GM19467 (cell line): Measurements from ENCODE around the gene IGFL1.
"Not testable (repeated sequence)": the region's sequence is repeated elsewhere in the genome, so short reads cannot be mapped to it uniquely, and the experiment has no call there.

Experiments
- ATAC-seq: cut with Tn5 transposase; IDR thresholded peaks from one replicate; pipeline ENCODE4 v1.9.1; 2021; ENCODE audit warnings: mild to moderate bottlenecking, moderate library complexity; ENCODE audit not compliant: unreplicated experiment

The IGFL1 gene

GRCh38 chr19:46221981-46222610 is 7.4 kb upstream of the IGFL1 start:
- no peak for ATAC-seq

GRCh38 chr19:46223787-46224186 is 5.8 kb upstream of the IGFL1 start:
- not testable (repeated sequence) for ATAC-seq

GRCh38 chr19:46224773-46225172 is 4.8 kb upstream of the IGFL1 start:
- no peak for ATAC-seq

GRCh38 chr19:46225558-46226004 is 4.0 kb upstream of the IGFL1 start:
- ATAC-seq: no peak

GRCh38 chr19:46226438-46226973 is 3.0 kb upstream of the IGFL1 start:
- no peak for ATAC-seq

GRCh38 chr19:46232029-46232428 is 2.5 kb downstream of the IGFL1 start:
- no peak for ATAC-seq

GRCh38 chr19:46232468-46232867 is 2.9 kb downstream of the IGFL1 start:
- ATAC-seq: no peak

- ATAC-seq: no peak
Measured at GRCh38 chr19:46232938-46233621, 3.5 kb downstream of the IGFL1 start.

GRCh38 chr19:46233871-46234270 is 4.3 kb downstream of the IGFL1 start:
- not testable (repeated sequence) for ATAC-seq

GRCh38 chr19:46238141-46238540 is 8.6 kb downstream of the IGFL1 start:
- not testable (repeated sequence) for ATAC-seq

GRCh38 chr19:46239193-46240024 is 9.9 kb downstream of the IGFL1 start:
- ATAC-seq: no peak

GRCh38 chr19:46240693-46241092 is 11.2 kb downstream of the IGFL1 start:
- ATAC-seq: no peak

GRCh38 chr19:46241626-46242025 is 12.1 kb downstream of the IGFL1 start:
- no peak for ATAC-seq

GRCh38 chr19:46243081-46243654 is 13.6 kb downstream of the IGFL1 start:
- ATAC-seq: not testable (repeated sequence)

GRCh38 chr19:46250076-46250735 is 20.7 kb downstream of the IGFL1 start:
- ATAC-seq: no peak

- ATAC-seq: no peak
Measured at GRCh38 chr19:46251416-46251815, 21.9 kb downstream of the IGFL1 start.

GRCh38 chr19:46254776-46255175 is 25.2 kb downstream of the IGFL1 start:
- ATAC-seq: no peak

GRCh38 chr19:46256855-46257254 is 27.3 kb downstream of the IGFL1 start:
- no peak for ATAC-seq

GRCh38 chr19:46261501-46261900 is 32.0 kb downstream of the IGFL1 start:
- not testable (repeated sequence) for ATAC-seq

GRCh38 chr19:46262684-46263296 is 33.2 kb downstream of the IGFL1 start:
- not testable (repeated sequence) for ATAC-seq
